HFFc6 (cell line): Measurements from ENCODE around the gene GSTA2. TPM values are rescaled to one million over a fixed set of nuclear protein-coding genes. Genes with fewer than 3 reads are reported as not detected.

Experiments
- DNase-seq: peaks from one replicate; pipeline ENCODE4 v3.0.0-alpha.2; 2018
- H3K27ac Mint-ChIP-seq: 2 replicates; pipeline ENCODE4 v1.8.0; 2020; ENCODE audit warnings: mild to moderate bottlenecking, mixed read lengths
- H3K27me3 Mint-ChIP-seq: 2 replicates; pipeline ENCODE4 v1.8.0; 2021; ENCODE audit warnings: mild to moderate bottlenecking, moderate library complexity, mixed read lengths; ENCODE audit not compliant: insufficient read depth
- H3K36me3 Mint-ChIP-seq: 2 replicates; pipeline ENCODE4 v1.8.0; 2021; ENCODE audit warnings: low read depth, mixed read lengths
- H3K4me1 Mint-ChIP-seq: 2 replicates; pipeline ENCODE4 v1.8.0; 2020; ENCODE audit warnings: low read depth, mixed read lengths
- H3K4me3 Mint-ChIP-seq: 2 replicates; pipeline ENCODE4 v1.8.0; 2020; ENCODE audit warnings: mild to moderate bottlenecking, moderate library complexity, mixed read lengths
- H3K9me3 Mint-ChIP-seq: 2 replicates; pipeline ENCODE4 v1.8.0; 2020; ENCODE audit warnings: mild to moderate bottlenecking, mixed read lengths
- CTCF ChIP-seq: fragments of 200-600 bp; sonication (generic); IDR thresholded peaks from 2 replicates; pipeline ENCODE4 v1.5.0; 2021; ENCODE audit warnings: antibody characterized with exemption, mild to moderate bottlenecking
- total RNA-seq, 6 experiments: library from RNA; stranded (reverse); fragmentation: NEBNext Ultra II Directional; extraction: Animal tissue kit (Norgen Biotek cat#: 25700); gene quantifications; 2 replicates in 1 of 6; 3 replicates in 5 of 6; pipeline ENCODE4 v1.2.3, GENCODE V29; 2021

GSTA2 gene
- total RNA-seq, 6 experiments from 2014 or later = not detected

GRCh38 chr6:52735071-52735470 is 28.2 kb downstream of the GSTA2 start:
- no peak for DNase-seq
- peaks cover 7% of the 10 kb centered on the region; the same call in 1 of the 2 replicates for H3K9me3 Mint-ChIP-seq
- H3K4me1 Mint-ChIP-seq = no peaks in the 10 kb centered on the region
- 0 out of 2 replicates have a peak, but pooled peaks cover 5% of the 10 kb centered on the region for H3K36me3 Mint-ChIP-seq
- no peak overlapping the region for H3K27ac Mint-ChIP-seq
- H3K27me3 Mint-ChIP-seq = peaks cover 11% of the 10 kb centered on the region
- H3K4me3 Mint-ChIP-seq = no peak overlapping the region
- no peak for TF ChIP-seq CTCF

GRCh38 chr6:52734072-52734471 is 29.2 kb downstream of the GSTA2 start:
- Mint-ChIP-seq H3K27me3 (peaks cover 9% of the 10 kb centered on the region), H3K4me3 (no peak overlapping the region), H3K9me3 (no peaks in the 10 kb centered on the region), H3K4me1 (no peaks in the 10 kb centered on the region), H3K36me3 (no peaks in the 10 kb centered on the region), H3K27ac (no peak overlapping the region)
- TF ChIP-seq CTCF = no peak
- no peak for DNase-seq

- Mint-ChIP-seq H3K27me3 (peaks cover 7% of the 10 kb centered on the region), H3K27ac (no peak overlapping the region)
Measured at GRCh38 chr6:52733172-52733571, 30.1 kb downstream of the GSTA2 start.

GRCh38 chr6:52731719-52732118 is 31.6 kb downstream of the GSTA2 start:
- no peaks in the 10 kb centered on the region for H3K9me3 Mint-ChIP-seq
- H3K27me3 Mint-ChIP-seq = peaks cover 6% of the 10 kb centered on the region
- no peaks in the 10 kb centered on the region for H3K36me3 Mint-ChIP-seq
- no peak for DNase-seq
- no peak overlapping the region for H3K27ac Mint-ChIP-seq
- H3K4me3 Mint-ChIP-seq = no peak overlapping the region
- H3K4me1 Mint-ChIP-seq = peaks cover 2% of the 10 kb centered on the region
- no peak for TF ChIP-seq CTCF

More at GRCh38 chr6:52733172-52733571, 30.1 kb downstream of the GSTA2 start:
- Mint-ChIP-seq H3K36me3 (no peaks in the 10 kb centered on the region), H3K4me1 (no peaks in the 10 kb centered on the region), H3K9me3 (no peaks in the 10 kb centered on the region), H3K4me3 (no peak overlapping the region)
- no peak for DNase-seq
- no peak for TF ChIP-seq CTCF

GRCh38 chr6:52729576-52729975 is 33.7 kb downstream of the GSTA2 start:
- Mint-ChIP-seq H3K36me3 (no peaks in the 10 kb centered on the region), H3K27me3 (peaks cover 6% of the 10 kb centered on the region), H3K27ac (no peak overlapping the region), H3K4me1 (peaks cover 23% of the 10 kb centered on the region), H3K9me3 (no peaks in the 10 kb centered on the region), H3K4me3 (no peak overlapping the region)
- DNase-seq = no peak
- TF ChIP-seq CTCF = no peak

- Mint-ChIP-seq H3K4me1 (peaks cover 34% of the 10 kb centered on the region), H3K36me3 (no peaks in the 10 kb centered on the region), H3K4me3 (no peak overlapping the region), H3K27me3 (peaks cover 6% of the 10 kb centered on the region), H3K9me3 (no peaks in the 10 kb centered on the region), H3K27ac (no peak overlapping the region)
- DNase-seq = no peak
- no peak for TF ChIP-seq CTCF
Measured at GRCh38 chr6:52728394-52728793, 34.9 kb downstream of the GSTA2 start.
